Gastroesophageal sphincter (tissue), 4 donors: ENCODE data around the gene SMURF1. TPM values are rescaled to one million over a fixed set of nuclear protein-coding genes. Genes with fewer than 3 reads are reported as not detected.
"Not testable (repeated sequence)": the region's sequence is repeated elsewhere in the genome, so short reads cannot be mapped to it uniquely, and the experiment has no call there.

Experiments
- ATAC-seq: fragments of 150-250 bp; one replicate; pipeline ENCODE4 v1.9.1; 2016; ENCODE audit warnings: mild to moderate bottlenecking, moderate library complexity
- H3K27ac ChIP-seq, 4 donors: fragments of 200-600 bp; sonication (generic) in 3 of 4; 1 replicate in 3 of 4; 2 replicates in 1 of 4; pipeline ENCODE4 v1.5.1; 2016 to 2019
- H3K27me3 ChIP-seq: fragments of 200-600 bp; sonication (generic); one replicate; pipeline ENCODE4 v1.5.1; 2019
- H3K36me3 ChIP-seq, 2 donors: fragments of 200-600 bp; sonication (generic); one replicate each; pipeline ENCODE4 v1.5.1; 2019; ENCODE audit warnings: control low read depth in 1 of 2
- H3K4me1 ChIP-seq, 3 donors: fragments of 200-600 bp; sonication (generic); 1 replicate in 2 of 3; 2 replicates in 1 of 3; pipeline ENCODE4 v1.5.1; 2016 to 2019; ENCODE audit warnings: control low read depth in 2 of 3
- H3K4me3 ChIP-seq, 2 donors: fragments of 200-600 bp; sonication (generic); one replicate each; pipeline ENCODE4 v1.5.1; 2019; ENCODE audit warnings: mild to moderate bottlenecking in 1 of 2, moderate library complexity in 1 of 2
- H3K9me3 ChIP-seq, 3 donors: fragments of 200-600 bp; sonication (generic); one replicate each; pipeline ENCODE4 v1.5.1; 2017 to 2019; ENCODE audit warnings: control low read depth in 2 of 3
- CTCF ChIP-seq, 4 experiments: fragments of 200-600 bp in 2 of 4; fragments of 450-650 bp in 2 of 4; sonication (generic) in 1 of 4; IDR thresholded peaks; one replicate each; pipeline ENCODE4 v1.5.1; 2017 to 2019; ENCODE audit warnings: antibody characterized with exemption in 4 of 4, mild to moderate bottlenecking in 2 of 4, moderate library complexity in 2 of 4
- EP300 ChIP-seq: sonication (generic); formaldehyde crosslinking; IDR thresholded peaks from one replicate; pipeline ENCODE4 v1.6.1; 2017; ENCODE audit warnings: antibody characterized with exemption, mild to moderate bottlenecking
- POLR2A ChIP-seq, 2 donors: fragments of 450-650 bp; IDR thresholded peaks; one replicate each; pipeline ENCODE4 v1.6.1; 2017; ENCODE audit warnings: antibody characterized with exemption in 2 of 2, mild to moderate bottlenecking in 2 of 2, moderate library complexity in 1 of 2
- POLR2AphosphoS5 ChIP-seq: sonication (generic); formaldehyde crosslinking; IDR thresholded peaks from one replicate; pipeline ENCODE4 v1.6.1; 2017; ENCODE audit warnings: antibody characterized with exemption
- WGBS, 2 donors: methylation state at CpG; one replicate each; pipeline ENCODE4 v1.1.5; 2018; ENCODE audit warnings: low coverage in 1 of 2; 5-methylcytosine and 5-hydroxymethylcytosine counted together
- total RNA-seq, 4 donors: library from RNA; depleted of rRNA; stranded (reverse); fragments of >200 nt; gene quantifications; one replicate each; pipeline ENCODE4 v1.1.0, GENCODE V29; 2016

The SMURF1 gene
- total RNA-seq, 4 donors from 2014 or later: 20.1 to 26.2 (median 21.9) TPM

GRCh38 chr7:99061001-99061776 is 82.7 kb downstream of the SMURF1 start:
- H3K36me3 ChIP-seq: peaks cover 0 to 40% of the 10 kb centered on the region in 2 donors
- ATAC-seq: no peak
- no peaks in the 10 kb centered on the region for H3K4me1 ChIP-seq
- H3K4me3 ChIP-seq: no peak overlapping the region
- H3K27me3 ChIP-seq: no peaks in the 10 kb centered on the region
- H3K27ac ChIP-seq: no peak overlapping the region
- no peaks in the 10 kb centered on the region for H3K9me3 ChIP-seq
- TF ChIP-seq POLR2AphosphoS5 (no peak), CTCF (IDR thresholded peaks at IDR 0.05) (no peak), POLR2A (IDR thresholded peaks at IDR 0.05) (no peak), EP300 (no peak)
- 75 to 77% methylated on average over 6 of the region's 6 CpGs for WGBS, 2 donors

- H3K4me1 ChIP-seq: no peaks in the 10 kb centered on the region
- WGBS, 2 donors: 82 to 90% methylated on average over 4 to 8 of the region's 9 CpGs
- no peak for ATAC-seq
- H3K36me3 ChIP-seq: peaks cover 0 to 95% of the 10 kb centered on the region in 2 donors
- no peak overlapping the region for H3K4me3 ChIP-seq
- TF ChIP-seq CTCF (IDR thresholded peaks at IDR 0.05) (no peak), EP300 (no peak), POLR2A (IDR thresholded peaks at IDR 0.05) (no peak), POLR2AphosphoS5 (no peak)
- H3K9me3 ChIP-seq: no peaks in the 10 kb centered on the region
- no peaks in the 10 kb centered on the region for H3K27me3 ChIP-seq
- no peak overlapping the region for H3K27ac ChIP-seq
These were observed 89.1 kb downstream of the SMURF1 start for GRCh38 chr7:99054781-99055180.

GRCh38 chr7:99050971-99051370 is 92.9 kb downstream of the SMURF1 start:
- H3K36me3 ChIP-seq: peaks cover 0 to 100% of the 10 kb centered on the region in 2 donors
- 42 to 60% methylated on average over 1 to 2 of the region's 2 CpGs for WGBS, 2 donors
- no peak for TF ChIP-seq EP300
- H3K27ac ChIP-seq: no peak overlapping the region
- no peaks in the 10 kb centered on the region for H3K4me1 ChIP-seq
- ATAC-seq: no peak
- H3K4me3 ChIP-seq: no peak overlapping the region
- H3K9me3 ChIP-seq: no peaks in the 10 kb centered on the region
- H3K27me3 ChIP-seq: no peaks in the 10 kb centered on the region

- TF ChIP-seq EP300 (no peak), POLR2A (IDR thresholded peaks at IDR 0.05) (no peak), POLR2AphosphoS5 (no peak), CTCF (IDR thresholded peaks at IDR 0.05) (no peak)
These were observed 96.3 kb downstream of the SMURF1 start for GRCh38 chr7:99047526-99048077.

GRCh38 chr7:99046722-99047121 is 97.2 kb downstream of the SMURF1 start:
- H3K36me3 ChIP-seq: peaks cover 0 to 100% of the 10 kb centered on the region in 2 donors
- no peak for TF ChIP-seq CTCF (IDR thresholded peaks at IDR 0.05)
- TF ChIP-seq POLR2A (IDR thresholded peaks at IDR 0.05): no peak
- no peak for TF ChIP-seq POLR2AphosphoS5
- no peak for TF ChIP-seq EP300
- H3K4me1 ChIP-seq: peaks cover 0 to 10% (median 0%) of the 10 kb centered on the region in 3 donors
- H3K27me3 ChIP-seq: no peaks in the 10 kb centered on the region
- no peak for ATAC-seq
- H3K4me3 ChIP-seq: no peak overlapping the region
- H3K9me3 ChIP-seq: no peaks in the 10 kb centered on the region
- 70 to 83% methylated on average over 2 to 6 of the region's 8 CpGs for WGBS, 2 donors
- no peak overlapping the region for H3K27ac ChIP-seq

More at GRCh38 chr7:99047526-99048077, 96.3 kb downstream of the SMURF1 start:
- Histone ChIP-seq H3K27ac (no peak overlapping the region), H3K36me3 (peaks cover 0 to 100% of the 10 kb centered on the region in 2 donors), H3K27me3 (no peaks in the 10 kb centered on the region), H3K9me3 (no peaks in the 10 kb centered on the region), H3K4me3 (no peak overlapping the region), H3K4me1 (peaks cover 0 to 6% (median 0%) of the 10 kb centered on the region in 3 donors)
- no peak for ATAC-seq
- WGBS, 2 donors: 89 to 91% methylated on average over 2 to 5 of the region's 15 CpGs

GRCh38 chr7:99046262-99046661 is 97.6 kb downstream of the SMURF1 start:
- Histone ChIP-seq H3K4me1 (peaks cover 0 to 15% (median 0%) of the 10 kb centered on the region in 3 donors), H3K36me3 (peaks cover 0 to 100% of the 10 kb centered on the region in 2 donors)
- H3K27ac ChIP-seq, H3K9me3 ChIP-seq, H3K4me3 ChIP-seq, ATAC-seq, H3K27me3 ChIP-seq: not testable (repeated sequence)
- 57 to 85% methylated on average over 3 to 12 of the region's 14 CpGs for WGBS, 2 donors

GRCh38 chr7:99044858-99045257 is 99.0 kb downstream of the SMURF1 start:
- WGBS, 2 donors: 93% methylated on average over 3 of the region's 3 CpGs; no CpG with 5 or more reads in 1 of the 2 donors
- peaks cover 0 to 28% (median 0%) of the 10 kb centered on the region in 3 donors for H3K4me1 ChIP-seq
- not testable (repeated sequence) for H3K9me3 ChIP-seq, ATAC-seq, H3K4me3 ChIP-seq, H3K27ac ChIP-seq, H3K27me3 ChIP-seq
- H3K36me3 ChIP-seq: peaks cover 0 to 98% of the 10 kb centered on the region in 2 donors
